Pancreas (tissue), 10 donors: ENCODE data around the gene HEMK1. TPM values are rescaled to one million over a fixed set of nuclear protein-coding genes. Genes with fewer than 3 reads are reported as not detected.

Source experiments
- ATAC-seq, 4 donors: fragments of 200-7000 bp; cut with Tn5 transposase; one replicate each; pipeline versions ENCODE4 v1.8.0 to v1.9.1; 2020; ENCODE audit warnings: mild to moderate bottlenecking in 4 of 4, moderate library complexity in 4 of 4
- DNase-seq, 6 donors: peaks; one replicate each; pipeline ENCODE4 v3.0.0-alpha.2; 2020
- FAIRE-seq: peaks from 2 replicates; lab custom pipeline; 2012; peaks lifted over from hg19 to GRCh38; lab: Jason Lieb, UNC
- H3K27ac ChIP-seq, 4 donors: fragments of 200-600 bp; sonication (generic); 1 replicate in 3 of 4; 2 replicates in 1 of 4; pipeline versions ENCODE4 v1.5.0 to v1.8.0; 2020
- H3K27me3 ChIP-seq, 4 donors: fragments of 200-600 bp; one replicate each; pipeline ENCODE4 v1.8.0; 2021
- H3K36me3 ChIP-seq, 3 donors: fragments of 200-600 bp; sonication (generic) in 1 of 3; one replicate each; pipeline versions ENCODE4 v1.5.0 to v1.8.0; 2020 to 2021
- H3K4me1 ChIP-seq, 3 donors: fragments of 200-600 bp; one replicate each; pipeline ENCODE4 v1.8.0; 2021
- H3K4me3 ChIP-seq, 4 donors: fragments of 200-600 bp; sonication (generic) in 2 of 4; one replicate each; pipeline versions ENCODE4 v1.5.0 to v1.8.0; 2020 to 2021
- H3K9me3 ChIP-seq, 4 donors: fragments of 200-600 bp; one replicate each; pipeline ENCODE4 v1.8.0; 2021
- CTCF ChIP-seq, 4 donors: fragments of 200-600 bp; sonication (generic) in 3 of 4; IDR thresholded peaks; one replicate each; pipeline versions ENCODE4 v1.5.0 to v1.8.0; 2021; ENCODE audit warnings: antibody characterized with exemption in 4 of 4
- WGBS, 2 donors: extraction: QIAGEN DNeasy Blood & Tissue Kit; methylation state at CpG; one replicate each; pipeline ENCODE4 v1.1.7; 2013; 5-methylcytosine and 5-hydroxymethylcytosine counted together
- intact Hi-C, 3 donors: fragments of 100-400 bp; cut with DNase I; formaldehyde crosslinking; loops; one replicate each; pipeline versions ENCODE4 v1.11.1 to v1.14.2; 2022
- polyA plus RNA-seq, 2 donors: library from polyadenylated mRNA; stranded (reverse); fragments of 200-250 nt; gene quantifications; one replicate each; pipeline ENCODE4 v1.2.3, GENCODE V29; 2013
- total RNA-seq, 6 donors: library from RNA; stranded (reverse); fragmentation: NEBNext Ultra II Directional in 4 of 6; extraction: Animal tissue kit (Norgen Biotek cat#: 25700) in 4 of 6; gene quantifications; one replicate each; pipeline versions ENCODE4 v1.2.1 to v1.2.4, GENCODE V29; 2021 to 2023
- donor health status: healthy with polysubstance abuse.
- donor health status: DM: no; HTN: no; CAD: no; lungs with moderate emphysema.
- donor health status: DM: no; HTN: no; CAD: no.
- donor health status: control.
- donor health status: control.
- donor health status: Bipolar disorder and iron deficiency.
- donor health status: DM: yes; HTN: yes; CAD: no.
- donor health status: DM: no; HTN: no; CAD: no.
- donor health status: DM: no; HTN: no; CAD: no.
- donor health status: DM: yes; HTN: yes; CAD: no.

The HEMK1 gene
- total and polyA plus RNA-seq, 8 donors: 9.6 to 21.8 (median 12.5) TPM

DNA sequence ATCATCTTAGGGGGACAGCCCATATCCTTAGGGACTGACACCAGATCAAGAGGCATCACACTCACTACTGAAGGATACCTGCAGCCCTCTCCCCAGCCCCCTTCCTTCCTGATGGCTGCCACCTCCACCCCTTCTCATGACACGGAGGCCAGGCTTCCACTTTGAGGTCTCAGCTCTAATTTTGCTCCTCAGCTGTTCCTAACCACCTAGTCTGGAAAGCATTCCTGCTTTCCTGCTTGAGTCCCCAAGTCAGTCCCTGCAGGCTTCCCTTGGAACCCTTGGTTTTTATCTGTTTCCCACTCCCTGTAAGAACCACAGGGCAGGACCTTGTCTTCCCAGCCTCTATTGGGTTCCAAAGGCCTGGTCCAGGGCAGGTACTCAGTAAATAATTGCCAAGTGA lies 5.0 kb upstream of the HEMK1 start:
- intact Hi-C loops: no loop called here
- Histone ChIP-seq H3K27ac (no peak overlapping the region), H3K4me1 (peaks cover 0 to 10% (median 6%) of the 10 kb centered on the region in 3 donors), H3K9me3 (no peaks in the 10 kb centered on the region), H3K36me3 (no peaks in the 10 kb centered on the region), H3K27me3 (no peaks in the 10 kb centered on the region), H3K4me3 (no peak overlapping the region)
- no peak for TF ChIP-seq CTCF (IDR thresholded peaks at IDR 0.05)
- DNase-seq: no peak
- ATAC-seq: no peak
- FAIRE-seq: no peak
- WGBS, 2 donors: 78 to 94% methylated on average over 1 of the region's 1 CpG

DNA sequence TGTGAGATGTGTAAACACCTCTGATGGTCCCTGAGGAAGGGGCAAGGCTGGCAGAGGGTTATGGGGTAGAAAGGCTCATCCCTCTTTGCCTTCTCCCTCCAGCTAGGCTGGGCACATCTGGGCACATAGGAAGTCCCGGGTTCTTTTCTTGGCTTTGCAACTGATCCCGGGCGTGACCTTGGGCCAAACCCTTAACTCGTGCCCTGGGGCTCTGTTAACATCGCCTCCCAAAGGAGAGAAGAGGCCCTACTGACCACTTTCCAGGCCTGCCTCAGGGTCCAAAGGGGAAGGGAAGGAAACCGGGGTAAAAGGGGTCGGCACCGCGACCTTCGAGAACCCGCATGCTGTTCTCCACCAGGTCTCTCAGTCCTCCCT lies 2.3 kb upstream of the HEMK1 start:
- H3K9me3 ChIP-seq: no peaks in the 10 kb centered on the region
- no peak for TF ChIP-seq CTCF (IDR thresholded peaks at IDR 0.05)
- DNase-seq (no peak), FAIRE-seq (no peak), ATAC-seq (no peak)
- intact Hi-C loops: no loop called here
- H3K27ac ChIP-seq: peak overlapping the region in 2 of 4 donors; percentile 15 to 33
- no peaks in the 10 kb centered on the region for H3K36me3 ChIP-seq
- 3 to 7% methylated on average over 11 of the region's 11 CpGs for WGBS, 2 donors
- peaks cover 0 to 17% (median 13%) of the 10 kb centered on the region in 3 donors for H3K4me1 ChIP-seq
- H3K27me3 ChIP-seq: no peaks in the 10 kb centered on the region
- H3K4me3 ChIP-seq: peak overlapping the region; percentile 57 to 67 (median 61)

DNA sequence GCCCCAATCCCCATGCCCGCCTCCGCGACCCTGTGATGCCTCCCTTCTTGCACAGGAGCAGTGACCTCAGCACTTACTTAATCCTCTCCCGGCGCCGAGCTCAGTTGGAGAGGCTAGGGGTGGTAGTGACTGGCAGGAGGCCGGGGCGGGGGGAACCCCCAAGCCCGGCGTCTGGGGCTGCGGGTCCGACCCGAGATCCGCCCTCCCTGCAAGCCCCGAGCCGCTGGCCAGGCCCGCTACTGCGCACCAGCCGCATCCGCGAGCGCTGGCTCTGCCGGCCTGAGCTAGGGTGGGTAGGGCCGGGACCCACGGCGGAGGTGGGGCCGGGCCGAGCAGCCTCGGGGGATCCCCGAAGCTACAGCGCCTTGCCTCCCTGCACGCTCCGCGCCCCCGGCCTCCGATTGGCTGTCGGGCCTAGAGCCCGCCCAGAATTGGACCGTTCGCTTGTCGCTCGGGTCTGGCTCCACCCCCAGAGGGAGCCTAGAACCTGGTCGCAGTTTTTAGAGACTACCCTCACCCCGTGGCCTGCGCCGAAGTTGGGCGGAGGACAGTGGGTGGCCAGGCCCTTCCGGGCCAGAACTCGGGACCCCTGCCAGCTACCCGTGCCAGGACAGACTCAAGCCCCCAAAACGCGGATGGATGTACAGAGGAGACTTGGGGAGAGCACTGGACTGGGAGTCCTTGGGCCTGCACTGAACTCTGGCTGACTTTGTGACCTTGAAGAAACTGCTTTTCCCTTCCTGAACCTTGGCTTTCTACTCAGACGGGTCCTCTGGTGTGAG lies 1.7 kb upstream of the HEMK1 start, which contains the start of gene C3orf18:
TSS of gene C3orf18 (minus strand) at position 362 of the 782 bp plus-strand sequence. CDS start 2,048 bp downstream, outside the sequence.
- intact Hi-C loops: no loop called here
- no peak for TF ChIP-seq CTCF (IDR thresholded peaks at IDR 0.05)
- Histone ChIP-seq H3K27me3 (no peaks in the 10 kb centered on the region), H3K36me3 (no peaks in the 10 kb centered on the region), H3K4me1 (peaks cover 0 to 17% (median 16%) of the 10 kb centered on the region in 3 donors), H3K27ac (peak within 1 kb of the TSS in 3 of 4 donors; percentile 33 to 87 (median 86)), H3K4me3 (peak within 1 kb of the TSS; percentile 57 to 84 (median 69)), H3K9me3 (no peaks in the 10 kb centered on the region)
- FAIRE-seq: no peak
- ATAC-seq: peak; percentile 69 to 78 (median 73)
- 2 to 3% methylated on average over 41 to 53 of the region's 53 CpGs for WGBS, 2 donors
- DNase-seq: peak; percentile 87 to 95 (median 91)

GRCh38 chr3:50570508-50571279 lies 1.4 kb downstream of the HEMK1 start:
- ATAC-seq (no peak), DNase-seq (no peak), FAIRE-seq (no peak)
- intact Hi-C loops: loop anchor here in 1 of 3 donors (2.0 kb wide), 1 partner anchor 42 kb away; no protein-coding TSS in a partner anchor
- TF ChIP-seq CTCF (IDR thresholded peaks at IDR 0.05): no peak
- Histone ChIP-seq H3K27me3 (no peaks in the 10 kb centered on the region), H3K9me3 (no peaks in the 10 kb centered on the region), H3K36me3 (no peaks in the 10 kb centered on the region), H3K27ac (peak overlapping the region in 1 of 4 donors; percentile 86), H3K4me1 (peaks cover 0 to 19% (median 17%) of the 10 kb centered on the region in 3 donors), H3K4me3 (peak overlapping the region in 1 of 4 donors; percentile 84)
- 70 to 73% methylated on average over 5 of the region's 5 CpGs for WGBS, 2 donors
